Stimulated activated CD8-positive, alpha-beta memory T cell treated with anti-CD3 and anti-CD28 coated beads, Interleukin-4, amount 100 ng/mL, for 48 hours (primary cell): ENCODE data around the gene WFDC1.
"Not testable (repeated sequence)": the region's sequence is repeated elsewhere in the genome, so short reads cannot be mapped to it uniquely, and the experiment has no call there.

Experiments
- DNase-seq: peaks from one replicate; pipeline ENCODE4 v3.0.0-alpha.2; 2020

Gene WFDC1

DNA sequence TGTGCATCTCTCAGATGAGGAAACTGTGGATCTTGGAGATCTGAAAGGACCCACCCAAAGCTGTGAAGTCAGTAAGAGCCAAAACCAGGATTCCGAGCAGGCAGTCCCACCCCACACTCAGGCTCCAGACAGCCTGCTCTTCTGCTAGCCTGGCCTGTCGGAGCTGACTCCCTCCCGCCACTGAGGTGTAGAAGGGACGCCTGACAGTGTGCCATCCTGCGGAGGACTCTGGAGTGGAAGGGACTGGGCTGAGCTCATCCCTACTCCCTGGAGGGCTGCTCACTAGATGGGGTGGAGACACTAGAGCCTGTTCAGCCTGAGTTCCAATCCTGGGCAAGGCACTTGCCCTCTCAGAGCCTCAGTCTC lies 36.0 kb downstream of the WFDC1 start:
- DNase-seq: no peak

DNA sequence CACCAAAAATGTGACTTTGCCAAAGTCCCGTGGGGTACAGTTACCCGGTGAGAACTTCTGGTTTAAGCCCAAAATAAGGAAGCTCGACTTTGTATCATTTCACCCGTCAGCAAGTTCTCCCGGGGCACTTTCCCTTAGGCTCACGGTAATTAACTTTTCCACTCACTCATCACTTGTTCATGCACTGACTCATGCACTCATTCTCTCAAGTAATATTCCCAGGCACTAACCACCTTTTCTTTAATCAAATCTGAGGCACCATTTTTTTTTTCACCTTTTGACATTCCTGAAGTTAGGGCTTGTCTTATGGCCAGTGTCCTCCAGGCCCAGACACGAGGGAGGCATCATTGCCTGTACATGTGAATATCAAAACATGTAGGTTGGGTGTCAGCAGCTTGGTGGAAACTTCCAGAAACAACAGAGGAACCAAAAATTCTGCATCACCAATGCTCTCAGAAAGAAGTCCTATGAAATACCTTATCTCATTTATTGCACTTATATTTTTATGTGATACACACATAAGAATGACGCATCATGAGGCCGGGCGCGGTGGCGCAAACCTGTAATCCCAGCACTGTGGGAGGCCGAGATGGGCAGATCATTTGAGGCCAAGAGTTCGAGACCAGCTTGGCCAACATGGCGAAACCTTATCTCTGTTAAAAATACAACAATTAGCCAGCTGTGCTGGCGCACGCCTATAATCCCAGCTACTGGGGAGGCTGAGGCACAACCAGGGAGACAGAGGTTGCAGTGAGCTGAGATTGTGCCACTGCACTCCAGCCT lies 37.5 kb downstream of the WFDC1 start:
- DNase-seq: no peak

DNA sequence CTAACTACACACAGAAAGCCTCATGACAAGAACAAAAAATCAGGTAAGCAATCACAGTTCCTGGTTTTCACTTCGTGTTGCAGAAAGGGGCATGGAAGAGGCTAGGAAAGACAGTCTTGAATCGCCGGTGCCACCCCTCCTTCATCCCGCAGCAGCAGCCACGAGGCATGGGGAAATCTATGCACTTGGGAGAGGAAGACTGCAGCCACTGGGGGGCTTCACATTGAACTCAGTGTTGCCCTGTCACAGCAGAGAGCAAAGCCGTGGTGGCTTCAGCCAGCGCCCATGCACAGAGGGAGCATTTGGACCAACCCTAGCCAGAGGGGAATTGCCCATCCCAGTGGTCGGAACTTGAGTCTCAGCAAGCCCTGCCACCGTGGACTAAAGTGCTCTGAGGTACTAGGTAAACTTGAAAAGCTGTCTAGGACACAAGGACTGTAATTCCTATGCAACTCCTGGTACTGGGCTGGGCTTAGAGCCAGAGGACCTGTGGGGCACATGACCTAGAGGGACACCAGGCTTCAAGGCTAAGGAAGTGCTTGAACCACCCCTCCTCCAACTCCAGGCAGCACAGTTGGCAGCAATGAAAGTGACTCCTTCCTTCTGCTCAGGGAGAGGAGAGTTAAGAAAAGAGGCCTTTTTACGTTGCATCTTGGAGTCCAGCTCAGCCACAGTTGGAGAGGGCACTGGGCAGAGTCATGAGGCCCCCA lies 38.5 kb downstream of the WFDC1 start:
- DNase-seq: no peak

DNA sequence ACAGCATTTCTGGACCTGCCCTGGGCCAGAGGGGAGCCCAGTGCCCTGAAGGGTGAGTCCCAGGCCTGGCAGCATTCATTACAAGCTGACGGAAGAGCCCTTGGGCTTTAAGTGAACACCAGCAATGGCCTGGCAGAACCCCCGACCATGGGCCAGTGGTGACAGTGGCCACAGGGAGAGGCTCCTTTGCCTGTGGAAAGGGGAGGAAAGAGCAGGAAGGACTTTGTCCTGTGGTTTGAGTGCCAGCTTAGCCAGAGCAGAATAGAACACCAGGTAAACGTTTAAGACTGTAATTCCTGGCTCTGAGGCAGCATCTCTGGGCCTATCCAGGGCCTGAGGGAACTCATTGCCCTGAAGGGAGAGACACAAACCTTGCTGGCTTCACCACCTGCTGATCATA lies 39.4 kb downstream of the WFDC1 start:
- no peak for DNase-seq

DNA sequence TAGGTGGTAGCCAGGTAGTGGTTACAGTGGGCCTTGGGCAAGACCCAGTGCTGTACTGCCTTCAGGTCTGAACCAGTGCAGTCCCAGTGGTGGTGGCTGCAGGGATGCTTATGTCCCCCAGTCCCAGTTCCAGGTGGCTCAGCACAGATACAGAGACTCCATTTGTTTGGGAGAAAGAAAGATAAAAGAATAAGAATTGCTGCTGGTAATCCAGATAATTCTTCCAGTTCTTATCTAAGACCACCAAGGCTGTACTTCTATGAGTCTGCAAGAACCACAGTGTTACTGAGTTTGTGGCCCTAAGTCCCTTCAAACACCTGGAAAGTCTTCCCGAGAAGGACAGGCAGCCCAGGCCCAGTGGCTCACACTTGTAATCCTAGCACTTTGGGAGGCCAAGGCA lies 39.8 kb downstream of the WFDC1 start:
- DNase-seq: no peak

DNA sequence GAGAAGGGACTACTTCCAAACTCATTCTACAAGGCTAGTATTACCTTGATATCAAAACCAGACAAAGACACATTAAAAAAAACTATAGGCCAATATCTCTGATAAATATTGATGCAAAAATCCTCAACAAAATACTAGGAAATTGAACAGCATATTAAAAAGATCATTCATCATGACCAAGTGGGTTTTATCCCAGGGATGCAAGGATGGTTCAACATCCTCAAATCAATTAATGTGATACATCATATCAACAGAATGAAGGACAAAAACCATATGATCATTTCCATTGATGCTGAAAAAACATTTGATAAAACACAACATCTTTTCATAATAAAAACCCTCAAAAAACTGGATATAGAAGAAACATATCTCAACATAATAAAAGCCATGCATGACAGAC lies 42.6 kb downstream of the WFDC1 start:
- not testable (repeated sequence) for DNase-seq

DNA sequence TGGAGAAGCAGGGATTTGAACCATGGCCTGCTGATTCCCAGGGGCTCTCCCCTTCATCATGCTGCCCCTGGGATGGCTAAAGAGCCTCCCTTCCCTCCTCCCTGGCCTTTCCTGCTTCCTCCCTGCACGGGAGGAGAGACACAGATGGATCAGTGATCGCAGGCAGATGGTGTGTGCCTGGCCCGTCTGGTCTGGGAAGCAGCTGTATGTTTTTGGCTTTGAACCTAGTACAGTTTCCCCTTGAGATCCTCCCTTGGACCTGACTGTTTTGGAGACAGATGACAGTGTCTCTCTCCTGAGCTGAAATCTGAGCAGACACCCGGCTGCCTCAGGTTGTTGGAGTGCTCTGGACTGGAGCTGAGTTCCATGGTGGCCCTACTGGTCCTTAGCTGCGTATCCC lies 44.6 kb downstream of the WFDC1 start:
- no peak for DNase-seq

DNA sequence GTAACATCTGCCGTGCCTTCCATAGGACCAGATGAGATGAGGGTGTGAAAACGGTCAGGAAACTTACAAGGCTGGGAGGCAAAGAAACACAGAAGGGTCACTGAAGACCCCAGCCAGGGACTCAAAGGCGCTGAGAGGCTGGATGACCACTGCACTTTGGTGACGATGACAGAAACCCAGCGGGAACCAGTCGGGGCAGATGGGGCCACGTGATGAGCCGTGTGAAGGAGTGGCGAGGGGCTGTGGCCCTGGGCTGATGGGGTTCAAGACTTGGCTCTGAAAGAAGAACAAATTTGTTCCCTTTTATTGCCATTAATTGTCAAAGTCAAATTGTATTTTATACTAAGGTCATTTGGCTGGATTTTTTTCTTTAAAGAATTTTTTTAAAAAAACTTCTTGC lies 45.1 kb downstream of the WFDC1 start:
- DNase-seq: no peak

DNA sequence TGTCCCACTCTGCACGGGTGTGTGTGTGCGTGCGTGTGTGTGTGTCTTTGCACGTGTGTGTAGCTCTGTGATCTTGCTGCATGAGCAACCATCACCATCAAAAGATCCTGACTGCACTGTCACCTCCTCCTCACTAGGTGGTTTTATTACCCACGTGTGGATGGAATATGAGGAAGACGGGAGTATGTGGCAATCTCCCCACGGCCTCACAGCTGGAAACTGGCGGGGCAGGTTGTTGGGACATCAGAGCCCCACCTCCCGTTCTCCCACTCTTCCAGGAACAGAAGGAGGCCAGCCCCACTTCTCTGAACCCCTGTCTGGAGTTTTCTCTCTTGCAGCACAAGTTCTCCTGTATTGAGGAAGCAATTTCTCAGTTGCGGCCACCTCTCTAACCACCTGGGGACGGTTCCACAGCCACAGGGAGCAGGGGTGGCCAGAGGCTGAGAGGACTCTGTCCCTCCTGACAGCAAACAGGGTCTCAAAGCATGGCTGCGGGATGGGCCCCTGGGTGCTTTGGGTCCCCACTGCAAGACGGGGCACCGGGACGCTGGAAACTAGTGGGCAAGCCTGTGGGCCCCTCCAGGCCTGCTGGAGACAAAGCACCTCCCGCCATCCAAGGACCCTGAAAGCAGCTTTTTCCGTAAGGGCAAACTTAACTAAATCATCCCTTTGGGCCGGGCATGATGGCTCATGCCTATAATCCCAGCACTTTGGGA lies 45.8 kb downstream of the WFDC1 start:
- DNase-seq: no peak

DNA sequence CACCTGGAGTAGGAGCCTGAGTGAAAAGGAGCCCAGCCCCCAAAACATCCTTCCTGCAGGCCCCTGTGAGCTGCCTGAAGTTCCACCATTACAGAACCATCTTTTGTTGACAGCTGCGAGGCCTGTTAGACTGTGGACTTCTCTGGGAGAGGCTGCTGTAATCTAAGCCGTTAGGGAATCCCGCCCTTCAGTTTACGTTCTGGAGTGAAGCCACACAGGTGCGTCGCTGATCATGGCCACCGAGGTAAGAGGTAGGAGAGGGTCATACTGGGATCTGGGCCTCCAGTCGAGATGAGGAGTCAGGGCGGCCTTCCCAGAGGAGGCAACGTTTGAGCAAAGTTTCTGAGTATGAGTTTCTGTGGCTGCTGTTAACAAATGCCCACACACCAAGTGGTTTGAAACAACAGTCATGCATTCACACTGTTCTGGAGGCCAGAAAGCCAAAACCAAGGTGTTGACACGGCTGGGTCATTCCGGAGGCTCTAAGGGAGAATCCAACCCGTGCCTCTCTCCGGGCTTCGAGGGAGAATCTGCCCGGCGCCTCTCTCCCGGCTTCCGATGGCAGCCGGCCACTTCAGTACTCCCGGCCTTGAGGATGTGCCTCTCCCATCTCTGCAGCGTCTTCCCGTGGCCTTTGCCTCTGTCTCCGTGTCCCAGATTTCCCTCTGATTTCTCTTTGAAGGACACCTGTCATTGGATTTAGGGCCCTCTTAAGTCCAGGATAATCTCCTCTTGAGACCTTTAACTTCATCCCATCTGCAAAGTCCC lies 47.0 kb downstream of the WFDC1 start:
- DNase-seq: no peak

DNA sequence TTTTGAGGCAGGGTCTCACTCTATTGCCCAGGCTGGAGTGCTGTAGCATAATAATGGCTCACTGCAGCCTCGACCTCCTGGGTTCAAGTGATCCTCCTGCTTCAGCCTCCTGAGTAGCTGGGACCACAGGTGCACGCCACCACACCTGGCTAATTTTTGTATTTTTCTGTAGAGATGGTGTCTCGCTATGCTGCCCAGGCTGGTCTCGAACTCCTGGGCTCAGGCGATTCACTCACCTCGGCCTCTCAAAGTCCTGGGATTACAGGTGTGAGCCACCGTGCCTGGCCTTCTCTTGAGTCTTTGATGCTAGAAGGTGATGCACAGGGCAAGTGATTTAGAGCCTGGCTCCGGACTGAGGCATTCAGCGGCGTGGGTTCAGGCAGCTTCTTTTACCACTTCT lies 49.1 kb downstream of the WFDC1 start:
- not testable (repeated sequence) for DNase-seq

DNA sequence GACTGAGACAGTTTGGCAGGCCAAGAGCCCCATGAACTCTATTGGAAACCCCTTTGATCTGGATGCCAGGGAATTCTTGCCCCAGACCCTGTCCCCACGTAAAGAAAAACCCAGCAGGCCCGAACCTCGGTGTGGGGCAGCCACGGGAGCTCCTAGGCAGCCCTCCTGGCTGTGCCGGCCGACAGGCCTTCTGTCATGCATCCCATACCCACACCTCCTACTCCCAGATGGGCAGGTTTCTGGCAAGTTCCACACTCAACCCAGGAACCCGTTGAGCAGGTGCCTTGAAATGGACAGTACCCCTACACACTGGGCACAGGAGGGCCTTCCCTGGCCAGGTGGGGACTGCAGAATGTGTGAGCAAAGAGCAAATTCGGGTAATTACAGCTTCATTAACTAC lies 50.1 kb downstream of the WFDC1 start:
- no peak for DNase-seq

DNA sequence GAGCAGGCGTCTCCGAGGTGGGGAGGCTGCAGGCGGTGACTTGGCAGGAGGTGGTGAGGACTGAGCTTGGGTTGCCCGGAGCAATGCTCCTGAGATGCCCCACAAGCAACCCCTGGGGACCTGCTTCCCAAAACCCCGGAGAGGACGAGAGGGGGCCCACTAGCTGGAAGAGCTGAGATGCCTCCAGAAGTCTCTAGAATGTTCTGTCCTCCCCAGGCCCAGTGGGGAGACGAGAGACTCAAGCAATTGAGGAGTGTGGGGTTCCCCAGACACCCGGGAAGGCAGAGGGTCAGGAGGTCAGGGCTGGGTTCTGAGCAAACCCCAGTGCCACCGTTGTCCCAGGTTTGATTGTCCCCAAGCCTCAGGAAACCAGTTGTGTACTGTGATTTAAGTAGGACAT lies 52.5 kb downstream of the WFDC1 start:
- no peak for DNase-seq

DNA sequence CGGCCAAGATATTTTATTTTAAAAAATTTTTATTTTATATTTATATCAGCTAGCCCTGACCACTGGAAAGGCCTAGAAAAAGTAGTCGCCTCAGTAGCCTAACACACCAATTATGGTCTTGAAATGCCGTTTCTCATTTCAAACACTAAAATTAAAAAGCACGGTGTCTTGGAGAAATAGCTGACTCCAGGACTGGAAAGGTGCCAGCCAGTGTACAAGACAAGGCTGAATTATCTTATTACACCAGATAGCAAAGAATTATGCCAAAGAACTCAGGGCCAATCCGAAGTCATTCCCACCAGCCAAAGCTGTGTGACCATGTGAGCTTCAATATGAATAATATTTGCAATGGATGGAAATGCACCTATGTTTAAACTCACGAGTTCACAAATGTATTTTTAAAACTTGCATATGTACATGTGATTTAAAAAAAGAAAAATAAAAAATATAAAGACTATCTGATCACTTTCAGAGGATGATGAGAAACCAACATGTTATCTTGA lies 53.8 kb downstream of the WFDC1 start:
- DNase-seq: no peak

DNA sequence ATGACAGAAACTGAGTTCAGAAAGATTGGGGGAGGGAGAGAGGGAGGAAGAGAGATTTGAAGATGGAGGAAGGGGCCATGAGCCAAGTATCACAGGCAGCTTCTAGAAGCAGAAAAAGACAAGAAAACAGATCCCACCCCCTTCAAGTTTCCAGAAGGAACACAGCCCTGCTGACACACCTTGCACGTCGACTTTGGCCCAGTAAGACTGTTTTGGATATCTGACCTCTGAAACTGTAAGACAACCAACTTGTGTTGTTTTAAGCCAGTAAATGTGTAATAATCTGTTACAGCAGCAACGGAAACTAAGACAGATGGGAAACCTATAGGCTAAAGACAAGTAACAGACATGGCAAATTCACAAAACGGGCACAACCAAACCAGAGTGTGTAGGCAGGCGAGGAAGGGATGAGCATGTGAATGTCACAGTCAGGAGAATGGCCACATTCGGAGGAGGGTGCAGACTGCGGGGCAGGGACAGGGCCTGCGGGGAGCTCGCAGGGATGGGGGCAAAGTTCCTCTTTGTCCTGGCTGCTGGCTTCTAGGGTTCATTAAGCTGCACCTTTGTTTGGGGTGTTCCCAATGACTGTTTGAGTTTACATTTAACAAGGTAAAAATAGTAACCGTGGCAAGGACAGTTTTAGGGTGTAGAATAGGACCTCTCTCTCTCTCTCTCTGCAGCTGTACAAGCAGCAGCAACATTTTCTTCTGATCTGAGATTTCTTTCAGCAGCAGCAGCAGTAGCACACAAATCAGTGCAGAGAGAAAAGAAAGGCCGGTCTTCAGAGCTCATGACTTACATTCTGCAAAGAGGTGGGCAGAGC lies 55.4 kb downstream of the WFDC1 start:
- no peak for DNase-seq

DNA sequence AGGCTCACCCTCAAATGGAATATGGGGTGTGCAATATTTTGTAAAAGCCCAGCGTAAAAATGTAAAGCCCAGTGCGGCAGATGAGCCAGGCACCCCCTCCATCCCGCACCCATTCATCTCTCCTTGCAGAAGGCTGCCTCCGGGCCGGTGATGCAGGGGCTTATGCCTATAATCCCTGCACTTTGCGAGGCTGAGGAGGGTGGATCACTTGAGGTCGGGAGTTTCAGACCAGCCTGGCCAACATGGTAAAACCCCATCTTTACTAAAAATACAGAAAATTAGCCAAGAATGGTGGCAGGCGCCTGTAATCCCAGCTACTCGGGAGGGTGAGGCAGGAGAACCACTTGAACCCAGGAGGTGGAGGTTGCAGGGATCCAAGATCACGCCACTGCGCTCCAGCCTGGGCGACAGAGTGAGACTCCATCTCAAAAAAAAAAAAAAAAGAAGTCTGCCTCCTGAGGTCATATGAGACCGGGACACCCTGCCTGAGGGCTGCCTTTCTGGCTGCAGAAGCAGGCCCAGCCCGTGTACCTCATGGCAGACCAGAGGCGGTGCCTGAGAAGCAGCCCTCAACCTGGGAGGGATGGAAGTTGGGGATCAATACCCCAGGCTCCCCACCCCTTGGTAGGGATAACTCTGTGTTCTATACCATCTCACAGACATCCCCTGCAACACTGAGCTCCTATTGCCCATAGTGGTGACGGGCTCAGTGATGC lies 56.2 kb downstream of the WFDC1 start:
- DNase-seq: no peak

DNA sequence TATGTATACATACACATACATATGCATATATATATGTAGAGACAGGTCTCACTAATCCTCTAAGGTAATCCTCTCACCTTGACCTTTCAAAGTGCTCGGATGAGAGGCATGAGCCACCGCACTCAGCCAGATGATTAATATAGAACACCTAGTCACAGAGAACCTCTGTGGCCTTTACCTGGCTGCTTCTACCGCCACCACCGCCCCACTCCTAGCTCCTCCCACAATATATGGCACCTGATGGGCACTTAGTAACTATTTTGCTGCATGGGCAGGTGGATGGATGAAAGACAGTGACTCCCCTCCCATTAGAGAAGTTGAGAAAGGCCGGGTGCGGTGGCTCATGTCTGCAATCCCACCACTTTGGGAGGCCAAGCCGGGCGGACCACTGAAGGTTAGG lies 57.0 kb downstream of the WFDC1 start:
- no peak for DNase-seq

DNA sequence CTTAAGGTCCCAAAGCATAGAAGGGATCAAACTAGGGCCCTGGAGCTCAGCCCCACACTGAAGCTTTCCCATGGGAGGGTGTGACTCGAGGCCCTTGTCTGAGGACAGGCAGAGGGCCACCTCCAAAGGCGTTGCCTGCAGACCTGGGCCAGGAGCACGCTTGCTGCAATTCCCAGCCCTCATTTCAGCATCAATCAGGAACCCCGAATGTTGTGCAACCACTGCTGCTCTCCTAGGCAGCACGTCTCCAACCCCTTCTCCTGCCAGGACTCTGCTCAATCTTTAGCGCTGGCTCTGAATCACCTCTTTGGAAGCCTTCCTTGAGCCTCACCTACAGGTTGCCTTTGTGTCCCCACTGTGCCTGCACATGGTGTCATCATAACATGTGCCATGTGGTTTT lies 59.6 kb downstream of the WFDC1 start:
- no peak for DNase-seq

DNA sequence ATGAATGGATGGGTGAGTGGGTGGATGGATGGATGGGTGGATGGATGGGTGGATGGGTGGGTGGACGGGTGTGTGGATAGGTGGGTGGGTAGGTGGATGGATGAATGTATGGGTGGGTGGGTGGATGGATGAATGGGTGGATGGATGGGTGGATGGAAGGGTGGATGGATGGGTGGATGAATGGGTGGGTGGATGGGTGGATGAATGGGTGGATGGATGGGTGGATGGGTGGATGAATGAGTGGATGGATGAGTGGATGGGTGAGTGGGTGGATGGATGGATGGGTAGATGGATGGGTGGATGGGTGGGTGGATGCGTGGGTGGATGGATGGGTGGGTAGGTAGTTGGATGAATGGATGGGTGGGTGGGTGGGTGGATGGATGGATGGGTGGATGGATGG lies 60.5 kb downstream of the WFDC1 start:
- DNase-seq: no peak

DNA sequence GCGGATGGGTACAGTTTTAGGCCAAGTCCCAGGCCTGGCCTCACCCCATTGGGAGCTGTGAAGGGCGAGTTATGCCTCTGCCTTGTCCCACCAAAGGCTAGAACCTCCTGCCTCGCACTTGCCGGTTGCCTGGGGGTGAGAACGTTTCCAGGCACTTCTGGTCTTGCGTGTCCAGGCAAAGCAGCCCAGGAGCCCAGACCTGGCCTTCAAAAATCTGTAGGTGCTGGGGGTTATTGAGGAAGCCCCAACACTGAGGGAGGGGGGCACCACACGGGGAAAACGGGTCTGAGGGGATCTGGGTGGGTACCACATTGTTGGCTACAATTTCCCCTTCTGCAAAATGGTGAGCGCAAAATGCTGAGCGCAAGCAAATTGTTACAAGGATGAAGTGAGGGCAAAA lies 61.5 kb downstream of the WFDC1 start:
- no peak for DNase-seq

DNA sequence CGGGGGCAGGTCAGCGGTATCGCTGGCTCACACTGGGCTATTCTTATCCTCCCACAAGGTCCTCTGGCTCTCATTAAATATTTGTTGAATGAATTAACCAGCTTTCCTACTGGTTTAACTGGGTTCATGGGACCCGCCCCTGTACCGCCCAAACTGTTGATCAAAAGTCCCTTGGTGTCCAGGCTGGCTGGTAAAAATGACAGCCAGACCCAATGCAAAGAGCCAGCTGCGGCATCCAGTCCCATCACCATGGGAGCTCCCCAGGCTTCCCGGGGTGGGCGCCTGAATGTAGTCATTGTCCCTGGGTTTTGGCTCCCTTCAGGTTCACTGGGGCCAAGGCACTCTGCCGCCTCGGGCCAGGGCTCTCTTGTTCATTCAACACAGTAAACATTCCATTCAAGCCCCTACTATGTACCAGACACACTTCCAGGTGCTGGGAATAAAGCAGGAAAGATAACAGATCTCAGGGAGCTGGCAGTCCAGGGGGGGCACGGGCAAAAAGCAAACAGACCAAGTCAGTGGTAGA lies 62.0 kb downstream of the WFDC1 start:
- DNase-seq: no peak
